H9 (cell line): ENCODE measurements around the gene LPXN. TPM values are rescaled to one million over a fixed set of nuclear protein-coding genes. Genes with fewer than 3 reads are reported as not detected.

ENCODE experiments used
- DNase-seq: peaks from one replicate; pipeline ENCODE4 v3.0.0-alpha.2; 2017
- H2AFZ ChIP-seq: one replicate; pipeline ENCODE4 v1.6.1; 2013; ENCODE audit warnings: mild to moderate bottlenecking, low read length, control low read depth, moderate library complexity
- H2AK5ac ChIP-seq: 2 replicates; pipeline ENCODE4 v1.6.1; 2013; ENCODE audit warnings: low read length, control low read depth, mixed read lengths; ENCODE audit not compliant: insufficient read length
- H2BK120ac ChIP-seq: one replicate; pipeline ENCODE4 v1.6.1; 2013; ENCODE audit warnings: low read depth, mild to moderate bottlenecking, low read length, control low read depth, inconsistent platforms; ENCODE audit not compliant: poor library complexity, severe bottlenecking
- H2BK12ac ChIP-seq: 2 replicates; pipeline ENCODE4 v1.6.1; 2013; ENCODE audit warnings: low read length, control low read depth, mixed read lengths, low read depth; ENCODE audit not compliant: insufficient read length
- H2BK15ac ChIP-seq: 2 replicates; pipeline ENCODE4 v1.6.1; 2013; ENCODE audit warnings: low read depth, low read length, control low read depth
- H2BK20ac ChIP-seq: one replicate; pipeline ENCODE4 v1.6.1; 2013; ENCODE audit warnings: low read depth, mild to moderate bottlenecking, low read length, control low read depth, inconsistent platforms; ENCODE audit not compliant: poor library complexity, severe bottlenecking
- H2BK5ac ChIP-seq: 2 replicates; pipeline ENCODE4 v1.6.1; 2013; ENCODE audit warnings: low read length, control low read depth, mixed read lengths; ENCODE audit not compliant: insufficient read length
- H3K14ac ChIP-seq: 2 replicates; pipeline ENCODE4 v1.6.1; 2013; ENCODE audit warnings: low read length, control low read depth; ENCODE audit not compliant: insufficient read depth
- H3K18ac ChIP-seq: 2 replicates; pipeline ENCODE4 v1.6.1; 2013; ENCODE audit warnings: low read depth, mild to moderate bottlenecking, mixed read lengths, low read length, control low read depth; ENCODE audit not compliant: insufficient read length
- H3K23ac ChIP-seq: 2 replicates; pipeline ENCODE4 v1.6.1; 2013; ENCODE audit warnings: low read length, control low read depth, mixed read lengths, low read depth; ENCODE audit not compliant: insufficient read length
- H3K23me2 ChIP-seq: 2 replicates; pipeline ENCODE4 v1.6.1; 2013; ENCODE audit warnings: low read depth, mild to moderate bottlenecking, mixed read lengths, low read length, control low read depth; ENCODE audit not compliant: insufficient read length, poor library complexity, severe bottlenecking
- H3K27ac ChIP-seq: 2 replicates; pipeline ENCODE4 v1.5.1; 2013; ENCODE audit warnings: low read length, control low read depth, mixed read lengths, low read depth; ENCODE audit not compliant: insufficient read length
- H3K27me3 ChIP-seq: 2 replicates; pipeline ENCODE4 v1.6.1; 2013; ENCODE audit warnings: low read length, control low read depth, inconsistent platforms; ENCODE audit not compliant: insufficient read depth
- H3K4ac ChIP-seq: 2 replicates; pipeline ENCODE4 v1.6.1; 2013; ENCODE audit warnings: low read depth, mild to moderate bottlenecking, control low read depth, inconsistent platforms, low read length, moderate library complexity
- H3K4me1 ChIP-seq: 2 replicates; pipeline ENCODE4 v1.6.1; 2013; ENCODE audit warnings: low read length, control low read depth, inconsistent platforms; ENCODE audit not compliant: insufficient read depth
- H3K4me2 ChIP-seq: 2 replicates; pipeline ENCODE4 v1.6.1; 2013; ENCODE audit warnings: low read length, control low read depth, mixed read lengths; ENCODE audit not compliant: insufficient read length, insufficient read depth
- H3K56ac ChIP-seq: 2 replicates; pipeline ENCODE4 v1.6.1; 2013; ENCODE audit warnings: low read depth, mild to moderate bottlenecking, mixed read lengths, low read length, control low read depth; ENCODE audit not compliant: insufficient read length
- H3K79me1 ChIP-seq: 2 replicates; pipeline ENCODE4 v1.6.1; 2013; ENCODE audit warnings: low read depth, mild to moderate bottlenecking, moderate library complexity, low read length, control low read depth, inconsistent platforms; ENCODE audit not compliant: insufficient read depth, poor library complexity, severe bottlenecking
- H3K79me2 ChIP-seq: 2 replicates; pipeline ENCODE4 v1.6.1; 2013; ENCODE audit warnings: low read length, control low read depth, inconsistent platforms; ENCODE audit not compliant: insufficient read depth
- H3K9ac ChIP-seq: 2 replicates; pipeline ENCODE4 v1.6.1; 2013; ENCODE audit warnings: low read length, control low read depth, mixed read lengths; ENCODE audit not compliant: insufficient read length; ENCODE audit errors: extremely low read depth
- H3K9me3 ChIP-seq: one replicate; pipeline ENCODE4 v1.6.1; 2013; ENCODE audit warnings: low read depth, low read length, inconsistent platforms; ENCODE audit not compliant: control insufficient read depth
- H3T11ph ChIP-seq: one replicate; pipeline ENCODE4 v1.6.1; 2013; ENCODE audit warnings: mild to moderate bottlenecking, low read length, control low read depth, inconsistent platforms
- H4K20me1 ChIP-seq: one replicate; pipeline ENCODE4 v1.6.1; 2013; ENCODE audit not compliant: control insufficient read depth, insufficient read length, insufficient read depth
- H4K5ac ChIP-seq: 2 replicates; pipeline ENCODE4 v1.6.1; 2013; ENCODE audit warnings: low read depth, mild to moderate bottlenecking, mixed read lengths, low read length, control low read depth; ENCODE audit not compliant: insufficient read length
- H4K8ac ChIP-seq: replicated peaks from 2 replicates; pipeline ENCODE4 v1.6.1; 2013; ENCODE audit warnings: low read length, control low read depth, mixed read lengths, low read depth; ENCODE audit not compliant: insufficient read length
- H4K91ac ChIP-seq: 2 replicates; pipeline ENCODE4 v1.6.1; 2013; ENCODE audit warnings: low read depth, mild to moderate bottlenecking, moderate library complexity, mixed read lengths, low read length, control low read depth; ENCODE audit not compliant: insufficient read length
- H3K27ac Mint-ChIP-seq, 3 experiments: 2 replicates in 2 of 3; 3 replicates in 1 of 3; pipeline ENCODE4 v1.8.0; 2020 to 2021; ENCODE audit warnings: mixed read lengths in 3 of 3, mild to moderate bottlenecking in 1 of 3, moderate library complexity in 1 of 3
- H3K27me3 Mint-ChIP-seq: 2 replicates; pipeline ENCODE4 v1.8.0; 2021; ENCODE audit warnings: low read depth, mild to moderate bottlenecking, moderate library complexity, mixed read lengths
- H3K36me3 Mint-ChIP-seq, 3 experiments: 2 replicates in 2 of 3; 3 replicates in 1 of 3; pipeline ENCODE4 v1.8.0; 2020 to 2021; ENCODE audit warnings: low read depth in 3 of 3, mixed read lengths in 3 of 3; ENCODE audit not compliant: insufficient read depth in 1 of 3
- H3K4me1 Mint-ChIP-seq, 2 experiments: 2 replicates each; pipeline ENCODE4 v1.8.0; 2020; ENCODE audit warnings: mixed read lengths in 2 of 2
- H3K4me3 Mint-ChIP-seq, 2 experiments: 2 replicates in 1 of 2; 3 replicates in 1 of 2; pipeline ENCODE4 v1.8.0; 2020 to 2021; ENCODE audit warnings: mild to moderate bottlenecking in 2 of 2, mixed read lengths in 2 of 2, moderate library complexity in 1 of 2
- H3K9me3 Mint-ChIP-seq, 2 experiments: 2 replicates in 1 of 2; 3 replicates in 1 of 2; pipeline ENCODE4 v1.8.0; 2020; ENCODE audit warnings: mild to moderate bottlenecking in 2 of 2, mixed read lengths in 2 of 2, moderate library complexity in 1 of 2
- CTCF ChIP-seq: fragments of 200-600 bp; sonication (generic); conservative IDR thresholded peaks from 3 replicates; pipeline ENCODE4 v1.8.0; 2021; ENCODE audit warnings: antibody characterized with exemption, mild to moderate bottlenecking
- WGBS: extraction: QIAGEN DNeasy Blood & Tissue Kit; methylation state at CpG from one replicate; pipeline ENCODE4 v1.1.7; 2013; ENCODE audit warnings: missing lambda C conversion rate, low lambda C conversion rate, mixed read lengths; ENCODE audit not compliant: insufficient read length; ENCODE audit errors: extremely low coverage; 5-methylcytosine and 5-hydroxymethylcytosine counted together
- total RNA-seq: library from RNA; stranded (reverse); gene quantifications from 2 replicates; pipeline ENCODE4 v1.2.1, GENCODE V29; 2021

Gene LPXN
- total RNA-seq, 1 experiment from 2014 or later = 1.4 TPM

DNA sequence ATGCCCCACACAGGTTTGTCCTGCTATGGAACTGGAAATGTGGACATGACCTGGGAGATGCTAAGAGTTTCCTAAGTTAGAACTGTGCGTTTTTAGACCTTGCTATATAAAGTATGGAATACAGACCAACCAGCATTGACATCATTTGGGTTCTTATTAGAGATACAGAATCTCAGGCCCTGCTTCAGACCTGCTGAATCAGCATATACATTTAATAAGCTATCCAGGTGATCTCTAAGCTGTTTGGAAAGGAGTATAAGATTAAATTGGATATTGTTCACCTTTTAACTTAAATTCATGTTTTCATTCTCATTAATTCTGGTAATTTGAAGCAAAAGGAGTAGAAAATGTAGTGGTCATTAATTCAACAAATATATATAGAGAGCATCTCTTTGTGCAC lies 39.9 kb upstream of the LPXN start:
- no peaks in the 10 kb centered on the region; a peak in 1 of 5 replicates for H3K9me3 Mint-ChIP-seq
- no peak overlapping the region for H3K4me3 Mint-ChIP-seq
- H4K91ac ChIP-seq = no peak overlapping the region
- no peaks in the 10 kb centered on the region; the same call in 1 of the 2 replicates for H3K27me3 ChIP-seq
- H3K9me3 ChIP-seq = no peaks in the 10 kb centered on the region
- no peaks in the 10 kb centered on the region for H3K79me1 ChIP-seq
- TF ChIP-seq CTCF = no peak
- no peak overlapping the region for H3K27ac Mint-ChIP-seq
- DNase-seq = no peak
- H3K27me3 Mint-ChIP-seq = no peaks in the 10 kb centered on the region
- no peaks in the 10 kb centered on the region for H3K4me1 Mint-ChIP-seq
- WGBS = no CpG with 5 or more reads among the region's 1 CpG
- H3K23ac ChIP-seq = no peak overlapping the region
- peaks cover 59 to 90% (median 90%) of the 10 kb centered on the region in 3 experiments; a peak in 6 of 7 replicates for H3K36me3 Mint-ChIP-seq
- H2BK5ac ChIP-seq = no peak overlapping the region
- H3K14ac ChIP-seq = no peak overlapping the region
- no peak overlapping the region for H4K8ac ChIP-seq
- no peak overlapping the region for H4K5ac ChIP-seq
- no peaks in the 10 kb centered on the region for H3K4me1 ChIP-seq
- H2BK120ac ChIP-seq = no peak overlapping the region
- H3K23me2 ChIP-seq = no peaks in the 10 kb centered on the region
- H3K27ac ChIP-seq = no peak overlapping the region
- H2BK12ac ChIP-seq = no peak overlapping the region
- no peak overlapping the region for H2BK20ac ChIP-seq
- H3K4me2 ChIP-seq = no peak overlapping the region
- no peak overlapping the region for H2AK5ac ChIP-seq
- H3K56ac ChIP-seq = no peak overlapping the region
- no peaks in the 10 kb centered on the region for H3K79me2 ChIP-seq
- no peak overlapping the region for H3K18ac ChIP-seq
- H3K9ac ChIP-seq = no peak overlapping the region
- H4K20me1 ChIP-seq = no peaks in the 10 kb centered on the region
- H3T11ph ChIP-seq = no peak overlapping the region
- no peak overlapping the region for H3K4ac ChIP-seq
- H2BK15ac ChIP-seq = no peak overlapping the region
- no peak overlapping the region for H2AFZ ChIP-seq
